Left ventricle myocardium inferior (tissue), 1 donor: ENCODE data around the gene HRH2. TPM values are rescaled to one million over a fixed set of nuclear protein-coding genes. Genes with fewer than 3 reads are reported as not detected.
"Not testable (repeated sequence)": the region's sequence is repeated elsewhere in the genome, so short reads cannot be mapped to it uniquely, and the experiment has no call there.

Source experiments
- DNase-seq: peaks from one replicate; pipeline ENCODE4 v3.0.0-alpha.2; 2020
- H3K27ac ChIP-seq: fragments of 200-600 bp; replicated peaks from 2 replicates; pipeline ENCODE4 v1.8.0; 2021
- H3K27me3 ChIP-seq: fragments of 200-600 bp; 2 replicates; pipeline ENCODE4 v1.8.0; 2021; ENCODE audit warnings: low read depth
- H3K36me3 ChIP-seq: fragments of 200-600 bp; 2 replicates; pipeline ENCODE4 v1.8.0; 2021
- H3K4me1 ChIP-seq: fragments of 200-600 bp; 2 replicates; pipeline ENCODE4 v1.8.0; 2021
- H3K4me3 ChIP-seq: fragments of 200-600 bp; 2 replicates; pipeline ENCODE4 v1.8.0; 2021; ENCODE audit warnings: mild to moderate bottlenecking, moderate library complexity
- H3K9me3 ChIP-seq: fragments of 200-600 bp; replicated peaks from 2 replicates; pipeline ENCODE4 v1.8.0; 2021
- CTCF ChIP-seq: fragments of 200-600 bp; IDR thresholded peaks from 2 replicates; pipeline ENCODE4 v1.8.0; 2021; ENCODE audit warnings: antibody characterized with exemption, mild to moderate bottlenecking, borderline replicate concordance
- intact Hi-C: fragments of 100-400 bp; cut with micrococcal nuclease; formaldehyde crosslinking; loops from one replicate; pipeline ENCODE4 v1.11.0; 2022
- total RNA-seq: library from RNA; stranded (reverse); fragmentation: NEBNext Ultra II Directional; extraction: Animal tissue kit (Norgen Biotek cat#: 25700); gene quantifications from one replicate; pipeline ENCODE4 v1.2.1, GENCODE V29; 2021
- donor health status: DM: no; HTN: yes; CAD: no; lungs with severe emphysema.

The HRH2 gene
- total RNA-seq, 1 donor from 2014 or later, result 47.7 TPM

- peaks cover 43% of the 10 kb centered on the region for H3K4me1 ChIP-seq
- intact Hi-C loops, result no loop called here
- no peak for DNase-seq
- H3K36me3 ChIP-seq, result no peaks in the 10 kb centered on the region
- H3K9me3 ChIP-seq, result peaks cover 23% of the 10 kb centered on the region
- TF ChIP-seq CTCF, result no peak
- H3K4me3 ChIP-seq, result no peak overlapping the region
- peak overlapping the region; percentile 58 for H3K27ac ChIP-seq
- no peaks in the 10 kb centered on the region for H3K27me3 ChIP-seq
Measured at GRCh38 chr5:175713930-175714329, 56.1 kb downstream of the HRH2 start.

- peaks cover 23% of the 10 kb centered on the region for H3K9me3 ChIP-seq
- no peaks in the 10 kb centered on the region for H3K36me3 ChIP-seq
- H3K27me3 ChIP-seq, result no peaks in the 10 kb centered on the region
- no peak for TF ChIP-seq CTCF
- H3K27ac ChIP-seq, result no peak overlapping the region
- H3K4me3 ChIP-seq, result no peak overlapping the region
- no peak for DNase-seq
- intact Hi-C loops, result loop anchor here (5.0 kb wide), 1 partner anchor 182 kb away; no protein-coding TSS in a partner anchor
- peaks cover 37% of the 10 kb centered on the region for H3K4me1 ChIP-seq
Measured at GRCh38 chr5:175714479-175715085, 56.7 kb downstream of the HRH2 start.

- intact Hi-C loops, result loop anchor here (5.0 kb wide), 1 partner anchor 184 kb away; no protein-coding TSS in a partner anchor
- DNase-seq, result no peak
- Histone ChIP-seq H3K4me1 (peaks cover 24% of the 10 kb centered on the region), H3K4me3 (no peak overlapping the region), H3K9me3 (peaks cover 23% of the 10 kb centered on the region), H3K27me3 (no peaks in the 10 kb centered on the region), H3K36me3 (no peaks in the 10 kb centered on the region), H3K27ac (peak overlapping the region; percentile 68)
- no peak for TF ChIP-seq CTCF
Measured at GRCh38 chr5:175715627-175716522, 58.0 kb downstream of the HRH2 start.

- H3K4me3 ChIP-seq, result no peak overlapping the region
- peaks cover 23% of the 10 kb centered on the region for H3K9me3 ChIP-seq
- no peaks in the 10 kb centered on the region for H3K27me3 ChIP-seq
- intact Hi-C loops, result loop anchor here (5.0 kb wide), 1 partner anchor 186 kb away; no protein-coding TSS in a partner anchor
- H3K36me3 ChIP-seq, result no peaks in the 10 kb centered on the region
- no peak overlapping the region for H3K27ac ChIP-seq
- no peak for DNase-seq
- peaks cover 16% of the 10 kb centered on the region for H3K4me1 ChIP-seq
- TF ChIP-seq CTCF, result no peak
Measured at GRCh38 chr5:175717837-175718236, 60.0 kb downstream of the HRH2 start.

GRCh38 chr5:175718401-175719108, 60.7 kb downstream of the HRH2 start:
- H3K27me3 ChIP-seq, result no peaks in the 10 kb centered on the region
- no peaks in the 10 kb centered on the region for H3K36me3 ChIP-seq
- H3K27ac ChIP-seq, result no peak overlapping the region
- H3K4me1 ChIP-seq, result peaks cover 10% of the 10 kb centered on the region
- H3K4me3 ChIP-seq, result no peak overlapping the region
- intact Hi-C loops, result loop anchor here (5.0 kb wide), 1 partner anchor 186 kb away; no protein-coding TSS in a partner anchor
- TF ChIP-seq CTCF, result peak; percentile 77
- peak; percentile 68 for DNase-seq
- H3K9me3 ChIP-seq, result peaks cover 22% of the 10 kb centered on the region

- H3K27me3 ChIP-seq, H3K27ac ChIP-seq, H3K4me3 ChIP-seq, H3K36me3 ChIP-seq, H3K4me1 ChIP-seq, DNase-seq: not testable (repeated sequence)
- intact Hi-C loops, result loop anchor here (5.0 kb wide), 1 partner anchor 187 kb away; no protein-coding TSS in a partner anchor
- H3K9me3 ChIP-seq, result peaks cover 17% of the 10 kb centered on the region
Measured at GRCh38 chr5:175719109-175719432, 61.2 kb downstream of the HRH2 start.
